Inflammatory macrophage (primary cell): ENCODE measurements around the gene DOC2A.
A peak's percentile ranks its signal among the peaks of the same experiment; 100 is the strongest.

Experiments used
- DNase-seq, 2 donors: peaks; one replicate each; pipeline ENCODE4 v3.0.0-alpha.2; 2020 to 2022

The DOC2A gene

GRCh38 chr16:29988346-29989075, 22.3 kb downstream of the DOC2A start:
- DNase-seq = no peak

GRCh38 chr16:29987371-29988085, 23.3 kb downstream of the DOC2A start:
- no peak for DNase-seq

GRCh38 chr16:29986931-29987330, 23.9 kb downstream of the DOC2A start:
- no peak for DNase-seq

GRCh38 chr16:29986231-29986630, 24.6 kb downstream of the DOC2A start:
- DNase-seq = no peak

- DNase-seq = no peak
Measured at GRCh38 chr16:29985271-29985811, 25.5 kb downstream of the DOC2A start.

- no peak for DNase-seq
Measured at GRCh38 chr16:29984764-29985147, 26.1 kb downstream of the DOC2A start.

GRCh38 chr16:29984137-29984763, 26.6 kb downstream of the DOC2A start:
- no peak for DNase-seq

GRCh38 chr16:29983420-29984136, 27.2 kb downstream of the DOC2A start:
- DNase-seq = no peak

GRCh38 chr16:29982560-29983419, 28.0 kb downstream of the DOC2A start:
- DNase-seq = no peak

GRCh38 chr16:29978564-29979270, 32.1 kb downstream of the DOC2A start:
- DNase-seq = no peak

- no peak for DNase-seq
Measured at GRCh38 chr16:29978081-29978480, 32.7 kb downstream of the DOC2A start.

- DNase-seq = no peak
Measured at GRCh38 chr16:29977063-29977825, 33.6 kb downstream of the DOC2A start.

GRCh38 chr16:29975811-29976511, 34.9 kb downstream of the DOC2A start:
- DNase-seq = no peak

GRCh38 chr16:29975134-29975538, 35.7 kb downstream of the DOC2A start:
- no peak for DNase-seq

GRCh38 chr16:29974291-29975133, 36.3 kb downstream of the DOC2A start:
- peak; percentile 67 to 75 for DNase-seq

- peak; percentile 99 for DNase-seq
Measured at GRCh38 chr16:29973384-29974246, 37.2 kb downstream of the DOC2A start, which contains the start of gene TAOK2. TSS of gene TAOK2 (plus strand) at chr16:29973868. CDS start at chr16:29977773, 3,905 bp downstream.

- no peak for DNase-seq
Measured at GRCh38 chr16:29972992-29973383, 37.8 kb downstream of the DOC2A start.

GRCh38 chr16:29972500-29972899, 38.3 kb downstream of the DOC2A start:
- DNase-seq = no peak
